Brain microvascular endothelial cell (primary cell): ENCODE measurements around the gene RUFY4.

ENCODE experiments used
- DNase-seq: peaks from one replicate; pipeline ENCODE4 v3.0.0-alpha.2; 2020
- H3K27ac ChIP-seq: fragments of 250-450 bp; sonication (Bioruptor Pico); 2 replicates; pipeline ENCODE4 v1.5.1; 2020; ENCODE audit warnings: mild to moderate bottlenecking, moderate library complexity
- H3K27me3 ChIP-seq: fragments of 250-450 bp; sonication (Bioruptor Pico); replicated peaks from 2 replicates; pipeline ENCODE4 v1.5.1; 2020; ENCODE audit warnings: mild to moderate bottlenecking
- H3K36me3 ChIP-seq: fragments of 250-450 bp; sonication (Bioruptor Pico); replicated peaks from 2 replicates; pipeline ENCODE4 v1.5.1; 2020; ENCODE audit warnings: mild to moderate bottlenecking
- H3K4me3 ChIP-seq: 2 replicates; pipeline ENCODE4 v1.5.1; 2011; ENCODE audit warnings: low read depth, mild to moderate bottlenecking, control low read depth, low read length, moderate library complexity
- in situ Hi-C: cut with HindIII; loops from 2 replicates; pipeline ENCODE4 v1.10.0; 2017; ENCODE audit warnings: low sequenced_read_pairs, low pct_ligation_motif_present
- TF ChIP-seq, protein P1 (sequence below): IDR thresholded peaks from 2 replicates; pipeline ENCODE4 v1.5.1; 2011; ENCODE audit warnings: low read depth, mild to moderate bottlenecking, moderate library complexity, low read length, control low read depth, inconsistent platforms; ENCODE audit errors: missing control alignments

The RUFY4 gene

DNA sequence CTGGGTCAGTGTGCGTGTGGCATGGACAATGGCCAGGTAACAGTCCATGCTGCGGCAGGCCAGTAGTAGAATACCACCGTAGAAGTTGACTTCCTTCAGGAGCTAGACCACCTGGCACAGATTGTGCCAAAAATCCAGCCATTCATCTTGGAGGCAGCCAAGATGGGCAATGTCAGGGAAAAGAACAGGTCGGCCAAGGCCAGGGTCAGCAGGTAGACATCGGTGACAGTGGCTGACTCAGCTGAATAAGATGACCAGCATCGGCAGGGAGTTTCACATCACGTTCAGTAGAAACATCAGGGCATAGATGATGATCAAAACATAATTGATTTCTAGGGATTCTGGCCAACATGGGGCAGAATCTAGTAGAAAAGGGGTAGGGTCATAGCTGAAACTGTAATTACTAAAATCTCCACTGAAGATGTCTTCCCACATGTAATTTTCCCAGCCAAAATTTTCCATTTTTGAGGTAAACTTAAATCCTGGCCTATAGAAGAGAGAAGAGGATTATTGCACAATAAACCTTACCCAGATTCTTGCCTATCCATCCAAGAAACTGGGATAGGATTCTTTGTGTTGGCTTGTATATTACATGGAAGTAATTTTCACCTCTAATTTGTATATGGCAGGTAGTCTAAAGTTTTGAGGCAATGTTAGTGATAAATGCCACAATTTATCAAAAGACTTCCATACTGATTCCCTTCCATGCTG, 7.9 kb upstream of the RUFY4 start:
- Histone ChIP-seq H3K4me3 (no peak overlapping the region), H3K27me3 (peaks cover 3% of the 10 kb centered on the region), H3K27ac (no peak overlapping the region), H3K36me3 (no peaks in the 10 kb centered on the region)
- no peak for DNase-seq
- in situ Hi-C loops = no loop called here
- TF ChIP-seq, protein P1, sequence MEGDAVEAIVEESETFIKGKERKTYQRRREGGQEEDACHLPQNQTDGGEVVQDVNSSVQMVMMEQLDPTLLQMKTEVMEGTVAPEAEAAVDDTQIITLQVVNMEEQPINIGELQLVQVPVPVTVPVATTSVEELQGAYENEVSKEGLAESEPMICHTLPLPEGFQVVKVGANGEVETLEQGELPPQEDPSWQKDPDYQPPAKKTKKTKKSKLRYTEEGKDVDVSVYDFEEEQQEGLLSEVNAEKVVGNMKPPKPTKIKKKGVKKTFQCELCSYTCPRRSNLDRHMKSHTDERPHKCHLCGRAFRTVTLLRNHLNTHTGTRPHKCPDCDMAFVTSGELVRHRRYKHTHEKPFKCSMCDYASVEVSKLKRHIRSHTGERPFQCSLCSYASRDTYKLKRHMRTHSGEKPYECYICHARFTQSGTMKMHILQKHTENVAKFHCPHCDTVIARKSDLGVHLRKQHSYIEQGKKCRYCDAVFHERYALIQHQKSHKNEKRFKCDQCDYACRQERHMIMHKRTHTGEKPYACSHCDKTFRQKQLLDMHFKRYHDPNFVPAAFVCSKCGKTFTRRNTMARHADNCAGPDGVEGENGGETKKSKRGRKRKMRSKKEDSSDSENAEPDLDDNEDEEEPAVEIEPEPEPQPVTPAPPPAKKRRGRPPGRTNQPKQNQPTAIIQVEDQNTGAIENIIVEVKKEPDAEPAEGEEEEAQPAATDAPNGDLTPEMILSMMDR = no peak

DNA sequence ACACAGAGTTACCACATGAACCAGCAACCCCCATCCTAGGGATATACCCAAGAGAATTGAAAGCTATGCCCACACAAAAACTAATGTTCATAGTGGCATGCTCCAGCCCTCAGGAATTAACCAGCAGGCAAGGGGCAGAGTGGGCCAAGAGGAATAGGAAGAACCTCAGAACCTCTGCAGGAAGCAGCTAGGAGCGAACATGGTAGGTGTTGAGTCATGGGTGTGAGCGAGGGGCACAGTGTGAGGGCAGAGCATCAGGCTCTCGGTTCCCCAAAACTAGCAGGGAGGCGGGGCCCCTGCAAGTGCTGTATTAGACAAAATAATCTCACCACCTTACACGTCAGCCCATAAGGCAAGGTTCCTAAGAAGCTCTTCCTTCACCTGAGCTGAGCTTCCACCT, 5.6 kb upstream of the RUFY4 start:
- H3K36me3 ChIP-seq = no peaks in the 10 kb centered on the region
- in situ Hi-C loops = no loop called here
- no peak overlapping the region for H3K4me3 ChIP-seq
- TF ChIP-seq, protein P1 = no peak
- no peak for DNase-seq
- no peak overlapping the region for H3K27ac ChIP-seq
- H3K27me3 ChIP-seq = peaks cover 4% of the 10 kb centered on the region

DNA sequence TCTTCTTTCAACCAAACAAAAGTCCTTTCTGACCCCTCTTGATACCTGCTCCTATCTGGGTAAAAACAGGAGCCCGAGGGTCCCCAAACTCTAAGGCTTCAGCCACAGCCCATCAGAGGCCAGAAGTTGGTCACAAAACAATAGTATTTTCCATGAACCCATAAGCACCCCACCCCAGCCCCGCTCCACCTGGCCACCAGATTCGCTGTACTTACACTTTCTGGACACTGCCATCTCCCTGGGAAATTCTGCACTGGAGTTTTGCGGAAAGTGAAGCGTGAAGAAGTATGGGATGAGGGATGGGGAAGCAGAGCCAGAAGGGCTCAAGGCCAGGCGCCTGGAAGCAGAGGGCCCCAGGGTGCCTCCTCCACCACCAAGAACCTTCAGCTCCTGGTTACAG, 5.2 kb upstream of the RUFY4 start:
- Histone ChIP-seq H3K4me3 (no peak overlapping the region), H3K36me3 (no peaks in the 10 kb centered on the region), H3K27ac (no peak overlapping the region), H3K27me3 (peaks cover 4% of the 10 kb centered on the region)
- TF ChIP-seq, protein P1 = no peak
- no peak for DNase-seq
- in situ Hi-C loops = no loop called here

DNA sequence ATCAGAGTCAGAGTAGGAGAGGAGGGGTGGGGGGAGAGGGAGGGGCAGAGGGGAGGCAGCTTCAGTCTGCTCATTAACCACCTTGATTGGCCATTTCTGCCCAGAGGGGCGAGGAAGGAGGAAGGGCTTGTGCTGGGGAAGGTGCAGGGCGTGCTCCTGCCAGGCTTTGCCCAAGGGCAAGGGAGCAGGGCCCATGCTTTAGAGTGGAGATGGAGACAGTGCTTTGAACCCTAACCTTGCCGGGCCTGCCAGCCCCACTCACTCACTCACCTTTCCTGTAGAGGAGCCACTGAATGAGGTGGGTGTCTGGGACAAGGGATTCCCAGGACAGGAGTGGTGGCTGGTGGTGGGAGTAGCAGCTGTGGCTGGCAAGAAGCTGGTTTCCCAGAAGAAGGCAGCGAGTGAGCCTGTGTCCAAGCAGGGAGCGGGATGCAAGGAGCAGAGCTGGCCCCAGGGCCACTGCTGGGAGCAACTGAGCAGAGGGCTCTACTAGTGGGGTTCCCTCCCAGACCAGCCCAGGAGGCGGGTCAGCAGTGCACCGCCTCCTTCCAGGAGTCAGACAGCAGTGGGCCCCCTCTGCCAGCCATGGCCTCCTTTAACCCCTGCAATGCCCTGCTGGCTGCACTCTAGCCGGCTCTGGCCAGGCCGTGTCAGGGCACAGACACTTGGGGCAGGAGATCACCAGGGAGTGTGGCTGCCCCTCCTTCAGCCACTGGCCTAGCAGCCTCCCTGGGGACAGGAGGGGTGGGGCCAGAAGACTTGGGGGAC, 3.6 kb upstream of the RUFY4 start:
- TF ChIP-seq, protein P1 = no peak
- no peak overlapping the region for H3K27ac ChIP-seq
- no peaks in the 10 kb centered on the region for H3K36me3 ChIP-seq
- no peak overlapping the region for H3K4me3 ChIP-seq
- peaks cover 3% of the 10 kb centered on the region for H3K27me3 ChIP-seq
- in situ Hi-C loops = no loop called here
- DNase-seq = no peak

DNA sequence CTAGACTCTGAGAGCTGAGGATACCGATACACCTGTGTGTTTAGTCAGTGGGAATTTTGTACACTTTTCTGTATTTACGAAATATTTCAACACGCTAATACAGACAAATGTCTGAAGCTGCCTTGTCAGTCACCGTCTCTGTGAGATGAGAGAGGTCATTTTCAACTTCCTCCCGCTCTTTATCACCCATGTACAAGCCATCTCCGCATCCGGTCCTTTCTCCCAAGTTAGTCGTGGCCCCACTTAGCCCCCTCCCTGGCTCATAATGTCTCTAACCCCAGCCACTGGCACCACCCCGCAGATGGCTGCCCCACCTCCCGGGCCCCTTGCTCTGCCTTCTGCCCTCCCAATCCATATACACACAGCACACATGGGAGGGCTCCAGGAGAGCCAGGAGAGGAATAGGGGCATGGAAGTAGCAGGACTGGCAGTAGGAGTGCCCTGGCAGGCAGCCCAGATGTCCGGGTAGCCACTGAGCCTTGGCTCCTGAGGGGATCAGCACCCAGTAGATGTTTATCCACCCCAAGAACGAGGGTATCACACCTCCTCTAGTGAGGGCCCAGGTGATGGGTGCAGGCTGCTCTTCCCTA, 2.0 kb upstream of the RUFY4 start:
- Histone ChIP-seq H3K36me3 (no peaks in the 10 kb centered on the region), H3K27ac (no peak overlapping the region), H3K27me3 (peaks cover 4% of the 10 kb centered on the region), H3K4me3 (no peak overlapping the region)
- TF ChIP-seq, protein P1 = no peak
- DNase-seq = no peak
- in situ Hi-C loops = no loop called here
